ENCODE measurements around the gene ASTN2. TPM values are rescaled to one million over a fixed set of nuclear protein-coding genes. Genes with fewer than 3 reads are reported as not detected.

Gene ASTN2
- total RNA-seq, 1 experiment from 2014 or later, result 4.8 TPM

DNA sequence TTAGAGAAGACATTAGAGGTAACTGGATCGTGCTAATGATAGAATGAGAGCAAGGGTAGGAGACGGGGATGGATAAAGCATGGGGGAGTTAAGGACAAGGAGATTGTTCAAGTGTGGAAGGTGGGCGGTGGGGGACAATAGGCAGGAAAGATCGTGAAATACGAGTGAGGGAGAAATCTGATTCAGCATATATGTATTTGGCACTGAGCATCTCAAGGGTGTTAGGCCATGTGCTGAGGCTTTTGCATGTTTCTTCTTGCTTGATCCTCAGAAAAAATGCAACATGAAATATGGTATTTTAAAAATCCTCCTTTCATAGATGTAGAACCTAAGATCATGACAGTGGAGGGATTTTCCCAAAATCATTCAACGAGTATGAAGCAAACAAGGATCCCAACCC is 1020.8 kb downstream of the ASTN2 start (continued):
- no peak for TF ChIP-seq ZFX (IDR thresholded peaks at IDR 0.05)
- no peak for TF ChIP-seq TCF7L2 (IDR thresholded peaks at IDR 0.05; ENCODE audit: borderline replicate concordance, extremely low read depth, insufficient read depth, insufficient read length)
- TF ChIP-seq EGR1 (IDR thresholded peaks at IDR 0.05; ENCODE audit: low read depth), result no peak
- TF ChIP-seq RAD21 (IDR thresholded peaks at IDR 0.05; ENCODE audit: low read depth), result no peak
- no peak for TF ChIP-seq YY1 (IDR thresholded peaks at IDR 0.05; ENCODE audit: extremely low read depth, insufficient replicate concordance, low read depth, low read length)
- no peak for TF ChIP-seq CEBPB (IDR thresholded peaks at IDR 0.05; ENCODE audit: low read depth)
- no peak for TF ChIP-seq SP1 (IDR thresholded peaks at IDR 0.05; ENCODE audit: low read depth)
- TF ChIP-seq, protein P1, sequence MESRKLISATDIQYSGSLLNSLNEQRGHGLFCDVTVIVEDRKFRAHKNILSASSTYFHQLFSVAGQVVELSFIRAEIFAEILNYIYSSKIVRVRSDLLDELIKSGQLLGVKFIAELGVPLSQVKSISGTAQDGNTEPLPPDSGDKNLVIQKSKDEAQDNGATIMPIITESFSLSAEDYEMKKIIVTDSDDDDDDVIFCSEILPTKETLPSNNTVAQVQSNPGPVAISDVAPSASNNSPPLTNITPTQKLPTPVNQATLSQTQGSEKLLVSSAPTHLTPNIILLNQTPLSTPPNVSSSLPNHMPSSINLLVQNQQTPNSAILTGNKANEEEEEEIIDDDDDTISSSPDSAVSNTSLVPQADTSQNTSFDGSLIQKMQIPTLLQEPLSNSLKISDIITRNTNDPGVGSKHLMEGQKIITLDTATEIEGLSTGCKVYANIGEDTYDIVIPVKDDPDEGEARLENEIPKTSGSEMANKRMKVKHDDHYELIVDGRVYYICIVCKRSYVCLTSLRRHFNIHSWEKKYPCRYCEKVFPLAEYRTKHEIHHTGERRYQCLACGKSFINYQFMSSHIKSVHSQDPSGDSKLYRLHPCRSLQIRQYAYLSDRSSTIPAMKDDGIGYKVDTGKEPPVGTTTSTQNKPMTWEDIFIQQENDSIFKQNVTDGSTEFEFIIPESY (IDR thresholded peaks at IDR 0.05; ENCODE audit: extremely low read depth, insufficient replicate concordance, low read length), result no peak
- no peak for TF ChIP-seq POLR2A (IDR thresholded peaks at IDR 0.05; ENCODE audit: borderline replicate concordance, extremely low read depth, insufficient read depth, insufficient read length)

DNA sequence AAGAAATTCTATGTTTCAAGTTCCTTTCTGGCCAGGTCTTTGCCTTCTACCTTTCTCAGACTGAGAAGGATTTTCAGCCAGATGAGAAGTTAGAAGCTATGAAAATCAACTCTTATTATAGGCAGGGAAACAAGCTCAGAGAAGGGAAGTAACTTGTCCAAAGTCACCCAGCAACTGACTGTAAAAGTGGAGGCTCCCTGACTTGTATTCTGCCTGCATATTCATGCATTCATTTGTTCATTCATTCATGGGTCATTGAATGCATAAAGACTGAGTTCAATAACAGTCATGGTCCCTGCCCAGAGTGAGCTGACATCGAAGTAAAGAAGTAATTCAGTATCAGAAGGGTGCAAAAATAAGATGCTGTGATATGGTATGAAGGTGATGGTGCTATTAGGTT is 1021.7 kb downstream of the ASTN2 start:
- Histone ChIP-seq H3K4me3 (replicated peaks in 1 of 2; ENCODE audit: low read depth in 1 of 2, low read length in 2 of 2) (no peak overlapping the region), H3K9me2 (ENCODE audit: insufficient read depth) (no peaks in the 10 kb centered on the region), H3K9ac (ENCODE audit: low read length) (no peak overlapping the region), H3K27ac (ENCODE audit: low read depth, low read length) (no peak overlapping the region), H3K4me1 (ENCODE audit: control insufficient read depth in 1 of 2, insufficient read depth in 2 of 2, low read length in 2 of 2) (no peaks in the 10 kb centered on the region), H4K20me1 (ENCODE audit: insufficient read depth) (no peaks in the 10 kb centered on the region), H3K9me3 (ENCODE audit: control insufficient read depth in 1 of 2, insufficient read depth in 1 of 2, low read depth in 1 of 2, low read length in 2 of 2) (no peaks in the 10 kb centered on the region), H3K27me3 (ENCODE audit: insufficient read depth, low read length) (no peaks in the 10 kb centered on the region), H3K4me2 (ENCODE audit: low read length) (no peak overlapping the region), H3K36me3 (ENCODE audit: control insufficient read depth in 1 of 2, insufficient read depth in 2 of 2, low read length in 2 of 2) (no peaks in the 10 kb centered on the region), H2AFZ (ENCODE audit: low read depth, low read length, poor library complexity, severe bottlenecking) (no peak overlapping the region), H3K79me2 (ENCODE audit: insufficient read depth, low read length) (no peaks in the 10 kb centered on the region)
- TF ChIP-seq, protein P2, sequence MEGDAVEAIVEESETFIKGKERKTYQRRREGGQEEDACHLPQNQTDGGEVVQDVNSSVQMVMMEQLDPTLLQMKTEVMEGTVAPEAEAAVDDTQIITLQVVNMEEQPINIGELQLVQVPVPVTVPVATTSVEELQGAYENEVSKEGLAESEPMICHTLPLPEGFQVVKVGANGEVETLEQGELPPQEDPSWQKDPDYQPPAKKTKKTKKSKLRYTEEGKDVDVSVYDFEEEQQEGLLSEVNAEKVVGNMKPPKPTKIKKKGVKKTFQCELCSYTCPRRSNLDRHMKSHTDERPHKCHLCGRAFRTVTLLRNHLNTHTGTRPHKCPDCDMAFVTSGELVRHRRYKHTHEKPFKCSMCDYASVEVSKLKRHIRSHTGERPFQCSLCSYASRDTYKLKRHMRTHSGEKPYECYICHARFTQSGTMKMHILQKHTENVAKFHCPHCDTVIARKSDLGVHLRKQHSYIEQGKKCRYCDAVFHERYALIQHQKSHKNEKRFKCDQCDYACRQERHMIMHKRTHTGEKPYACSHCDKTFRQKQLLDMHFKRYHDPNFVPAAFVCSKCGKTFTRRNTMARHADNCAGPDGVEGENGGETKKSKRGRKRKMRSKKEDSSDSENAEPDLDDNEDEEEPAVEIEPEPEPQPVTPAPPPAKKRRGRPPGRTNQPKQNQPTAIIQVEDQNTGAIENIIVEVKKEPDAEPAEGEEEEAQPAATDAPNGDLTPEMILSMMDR (IDR thresholded peaks at IDR 0.05 in 2 of 3, conservative IDR thresholded peaks at IDR 0.05 in 1 of 3; ENCODE audit: borderline replicate concordance in 1 of 3, insufficient read depth in 1 of 3, low read depth in 2 of 3, low read length in 2 of 3), result no peak
- no peak for TF ChIP-seq ELF1 (IDR thresholded peaks at IDR 0.05; ENCODE audit: borderline replicate concordance, low read depth)
- DNase-seq (ENCODE audit: low read depth, low spot score) (no peak), ATAC-seq (no peak)
- CTCF ChIA-PET, result no interaction called here
- RAD21 ChIA-PET (ENCODE audit: low non-redundant PET in 1 of 2, low total read pairs in 2 of 2, uncharacterized antibody in 2 of 2, unreplicated experiment in 2 of 2), result no interaction called here
- intact Hi-C loops (cut with micrococcal nuclease), result no loop called here
- POLR2A ChIA-PET, result no interaction called here
- BruUV-seq (replicated peaks), result no TSS peak
